Muscle layer of duodenum (tissue), 2 donors: ENCODE results near the gene CCDC112.

Experiments used
- H3K27ac ChIP-seq: one replicate; pipeline ENCODE4 v1.7.0; 2013; ENCODE audit warnings: mild to moderate bottlenecking, low read length
- H3K27me3 ChIP-seq: one replicate; pipeline ENCODE4 v1.7.0; 2013; ENCODE audit warnings: low read depth, mild to moderate bottlenecking, control low read depth, low read length
- H3K36me3 ChIP-seq, 2 donors: one replicate each; pipeline ENCODE4 v1.7.0; 2013; ENCODE audit warnings: low read length in 2 of 2, control low read depth in 1 of 2, mild to moderate bottlenecking in 1 of 2; ENCODE audit not compliant: insufficient read depth in 2 of 2, control insufficient read depth in 1 of 2
- H3K4me1 ChIP-seq, 2 donors: one replicate each; pipeline ENCODE4 v1.7.0; 2013; ENCODE audit warnings: low read length in 2 of 2, mild to moderate bottlenecking in 2 of 2, control low read depth in 1 of 2, moderate library complexity in 1 of 2; ENCODE audit not compliant: insufficient read depth in 2 of 2, control insufficient read depth in 1 of 2
- H3K4me3 ChIP-seq, 2 donors: one replicate each; pipeline ENCODE4 v1.7.0; 2013; ENCODE audit warnings: low read length in 2 of 2, low read depth in 1 of 2, mild to moderate bottlenecking in 1 of 2
- H3K9me3 ChIP-seq, 2 donors: one replicate each; pipeline ENCODE4 v1.7.0; 2013; ENCODE audit warnings: low read length in 2 of 2, control low read depth in 1 of 2, mild to moderate bottlenecking in 1 of 2; ENCODE audit not compliant: control insufficient read depth in 1 of 2
- donor health status: healthy.

CCDC112 gene

GRCh38 chr5:115284021-115284420 lies 12.4 kb downstream of the CCDC112 start:
- no peak overlapping the region for H3K27ac ChIP-seq
- H3K4me1 ChIP-seq = no peaks in the 10 kb centered on the region
- H3K27me3 ChIP-seq = no peaks in the 10 kb centered on the region
- no peak overlapping the region for H3K4me3 ChIP-seq
- H3K9me3 ChIP-seq = no peaks in the 10 kb centered on the region
- peaks cover 0 to 4% of the 10 kb centered on the region in 2 donors for H3K36me3 ChIP-seq

DNA sequence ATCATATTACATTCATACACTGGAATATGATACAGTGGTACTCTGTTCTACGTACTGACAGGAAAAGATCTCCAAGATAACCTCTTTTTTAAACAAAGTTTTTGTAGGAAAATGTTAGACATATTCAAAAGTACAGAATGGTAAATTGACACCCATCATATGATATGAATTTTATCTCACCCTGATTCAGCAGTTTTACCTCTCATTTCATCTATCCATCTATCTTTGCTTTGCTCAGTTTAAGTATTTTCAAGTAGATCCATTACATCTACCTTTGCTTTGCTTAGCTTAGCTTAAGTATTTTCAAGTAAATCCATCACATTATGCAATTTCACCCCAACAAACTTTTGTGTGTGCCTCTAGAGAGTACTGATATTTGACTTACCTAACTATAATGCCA lies 14.3 kb downstream of the CCDC112 start:
- Histone ChIP-seq H3K27me3 (no peaks in the 10 kb centered on the region), H3K9me3 (no peaks in the 10 kb centered on the region), H3K27ac (no peak overlapping the region), H3K4me3 (no peak overlapping the region), H3K36me3 (peaks cover 0 to 4% of the 10 kb centered on the region in 2 donors), H3K4me1 (no peaks in the 10 kb centered on the region)

DNA sequence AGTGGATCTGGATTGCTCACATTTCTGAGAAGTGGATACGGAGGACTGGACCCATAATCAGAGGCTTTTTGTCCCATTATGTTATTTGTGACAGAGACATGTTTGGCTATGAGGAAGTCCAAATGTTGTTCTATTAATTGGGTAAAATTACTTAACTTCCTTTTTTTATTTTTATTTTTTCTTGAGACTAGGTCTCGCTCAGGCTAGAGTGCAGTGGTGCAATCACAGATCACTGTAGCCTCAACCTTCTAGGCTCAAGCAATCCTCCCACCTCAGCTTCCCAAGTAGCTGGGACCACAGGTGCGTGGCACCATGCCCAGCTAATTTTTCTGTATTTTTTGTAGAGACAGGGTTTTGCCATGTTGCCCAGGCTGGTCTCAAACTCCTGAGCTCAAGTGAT lies 21.9 kb downstream of the CCDC112 start:
- H3K4me3 ChIP-seq = no peak overlapping the region
- H3K27ac ChIP-seq = no peak overlapping the region
- peaks cover 10 to 15% of the 10 kb centered on the region in 2 donors for H3K36me3 ChIP-seq
- no peaks in the 10 kb centered on the region for H3K27me3 ChIP-seq
- no peaks in the 10 kb centered on the region for H3K4me1 ChIP-seq
- H3K9me3 ChIP-seq = no peaks in the 10 kb centered on the region

DNA sequence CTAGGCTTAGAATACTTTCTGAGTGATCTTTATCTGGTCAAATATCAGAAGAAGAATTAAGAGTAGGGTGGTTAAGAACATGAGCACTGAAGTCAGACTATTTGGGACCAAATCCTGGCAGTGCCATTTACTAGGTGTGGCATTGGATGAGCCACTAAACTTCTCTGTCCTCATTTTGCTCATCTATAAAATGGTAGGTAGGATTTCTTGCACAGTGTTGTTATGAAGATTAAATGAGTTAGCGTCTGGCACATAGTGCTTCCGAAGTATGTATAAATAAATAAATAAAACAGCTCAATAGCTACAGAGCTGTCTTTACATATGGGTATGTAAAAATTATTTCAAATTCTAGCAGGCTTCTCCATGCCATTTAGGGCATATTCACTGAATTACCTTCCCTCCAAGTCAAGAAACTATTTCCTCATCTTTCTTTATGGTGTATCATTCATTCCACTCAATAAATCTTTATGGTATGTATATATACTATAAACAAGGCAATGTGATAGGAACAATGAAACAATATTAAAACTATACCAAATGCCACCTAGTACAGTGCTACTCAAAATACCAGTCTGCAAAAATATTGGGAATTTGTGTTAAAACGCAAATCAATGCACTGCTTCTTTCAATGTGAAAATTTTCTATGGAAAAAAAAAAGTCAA lies 24.0 kb downstream of the CCDC112 start:
- Histone ChIP-seq H3K9me3 (no peaks in the 10 kb centered on the region), H3K27me3 (no peaks in the 10 kb centered on the region), H3K4me1 (no peaks in the 10 kb centered on the region), H3K4me3 (no peak overlapping the region), H3K27ac (no peak overlapping the region), H3K36me3 (peaks cover 10 to 15% of the 10 kb centered on the region in 2 donors)

- Histone ChIP-seq H3K4me3 (no peak overlapping the region), H3K9me3 (no peaks in the 10 kb centered on the region), H3K4me1 (no peaks in the 10 kb centered on the region), H3K27me3 (no peaks in the 10 kb centered on the region), H3K27ac (no peak overlapping the region), H3K36me3 (peaks cover 12 to 20% of the 10 kb centered on the region in 2 donors)
Observed at GRCh38 chr5:115271295-115272050, 25.0 kb downstream of the CCDC112 start.

GRCh38 chr5:115267617-115268016 lies 28.8 kb downstream of the CCDC112 start:
- H3K4me1 ChIP-seq = no peaks in the 10 kb centered on the region
- no peaks in the 10 kb centered on the region for H3K9me3 ChIP-seq
- H3K36me3 ChIP-seq = peaks cover 5 to 8% of the 10 kb centered on the region in 2 donors
- no peak overlapping the region for H3K27ac ChIP-seq
- no peaks in the 10 kb centered on the region for H3K27me3 ChIP-seq
- H3K4me3 ChIP-seq = no peak overlapping the region

DNA sequence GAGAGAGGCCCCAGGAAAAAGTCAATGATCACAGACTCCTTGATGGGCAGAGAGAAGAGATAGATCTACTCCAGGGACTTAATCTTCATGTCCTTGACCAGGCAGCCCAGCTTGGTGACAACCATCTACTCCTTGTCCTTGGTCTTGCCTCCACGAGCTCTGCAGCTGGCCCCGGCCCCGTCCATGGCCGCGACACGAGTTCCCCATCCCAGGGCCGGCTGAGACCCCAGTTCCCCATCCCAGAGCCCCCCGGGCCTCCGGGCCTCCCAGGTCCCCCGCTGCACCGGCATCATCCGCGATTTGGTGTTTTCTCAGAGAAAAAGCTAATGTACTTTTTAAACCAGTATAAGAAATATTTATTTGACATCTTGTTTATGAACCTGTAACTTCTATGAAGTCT lies 31.2 kb downstream of the CCDC112 start:
- no peaks in the 10 kb centered on the region for H3K9me3 ChIP-seq
- peaks cover 8 to 15% of the 10 kb centered on the region in 2 donors for H3K4me1 ChIP-seq
- H3K36me3 ChIP-seq = peaks cover 2 to 5% of the 10 kb centered on the region in 2 donors
- no peak overlapping the region for H3K4me3 ChIP-seq
- no peak overlapping the region for H3K27ac ChIP-seq
- no peaks in the 10 kb centered on the region for H3K27me3 ChIP-seq

DNA sequence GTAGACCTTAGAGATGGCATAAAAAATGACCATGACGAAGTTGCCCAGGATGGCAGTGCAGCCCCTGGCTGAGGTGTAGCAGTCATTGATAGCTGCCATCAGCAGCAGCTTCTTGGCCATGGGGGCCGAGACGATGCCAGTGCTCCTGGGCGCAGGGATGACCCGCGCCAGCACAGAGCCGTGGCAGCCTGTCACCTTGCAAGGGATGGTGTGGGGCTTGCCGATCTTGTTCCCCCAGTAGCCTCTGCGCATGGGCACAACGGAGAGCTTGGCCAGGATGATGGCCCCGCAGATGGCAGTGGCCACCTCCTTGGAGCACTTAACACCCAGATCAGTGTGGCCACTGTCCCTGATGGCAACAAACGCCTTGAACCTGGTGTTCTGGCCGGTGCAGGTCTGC lies 31.7 kb downstream of the CCDC112 start:
- no peak overlapping the region for H3K4me3 ChIP-seq
- peaks cover 8 to 15% of the 10 kb centered on the region in 2 donors for H3K4me1 ChIP-seq
- no peak overlapping the region for H3K27ac ChIP-seq
- no peaks in the 10 kb centered on the region for H3K27me3 ChIP-seq
- peaks cover 2 to 5% of the 10 kb centered on the region in 2 donors for H3K36me3 ChIP-seq
- no peaks in the 10 kb centered on the region for H3K9me3 ChIP-seq

GRCh38 chr5:115263078-115263380 lies 33.4 kb downstream of the CCDC112 start:
- peaks cover 2 to 5% of the 10 kb centered on the region in 2 donors for H3K36me3 ChIP-seq
- H3K4me3 ChIP-seq = peak overlapping the region; percentile 96 to 98
- no peaks in the 10 kb centered on the region for H3K27me3 ChIP-seq
- peak overlapping the region; percentile 85 for H3K27ac ChIP-seq
- H3K4me1 ChIP-seq = peaks cover 8 to 15% of the 10 kb centered on the region in 2 donors
- no peaks in the 10 kb centered on the region for H3K9me3 ChIP-seq

DNA sequence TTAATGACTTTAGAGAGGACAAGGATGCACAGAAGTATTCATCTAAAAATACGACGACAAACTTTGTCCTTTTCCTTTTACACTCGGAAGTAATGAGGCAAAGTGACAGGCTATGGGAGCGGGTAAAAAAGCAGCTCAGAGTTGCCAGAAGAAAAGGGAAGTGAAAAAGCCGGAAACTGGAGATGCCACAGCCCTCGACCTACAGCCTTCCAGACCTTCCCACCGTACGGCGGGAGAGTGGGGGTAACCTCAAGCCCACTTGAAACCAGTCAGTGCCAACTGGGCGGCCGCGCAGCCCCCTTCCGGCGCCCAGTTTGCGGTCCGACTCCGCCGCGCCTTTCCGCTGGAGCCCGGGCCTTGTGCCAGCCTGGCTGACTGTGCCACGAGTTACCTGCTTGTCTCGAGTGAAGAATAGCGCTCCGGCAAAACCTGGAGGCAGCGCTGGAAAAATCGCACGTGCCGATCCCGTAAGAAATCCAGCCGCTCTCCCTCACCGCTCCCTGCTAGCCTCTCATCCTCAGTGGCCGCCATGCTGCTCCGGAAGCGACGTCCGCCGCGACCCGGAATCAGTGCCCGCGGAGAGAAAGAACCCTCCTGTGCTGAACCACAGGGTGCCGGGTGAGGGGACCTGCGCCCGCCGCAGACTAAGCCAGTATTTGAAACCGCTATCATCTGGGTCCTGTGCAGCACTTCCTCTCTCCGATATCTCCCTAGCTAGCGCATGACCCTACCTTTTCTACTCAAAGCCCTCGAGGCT lies 34.0 kb downstream of the CCDC112 start, which contains the start of gene PGGT1B:
Gene PGGT1B (minus strand): TSS at position 557 of the 757 bp plus-strand sequence. CDS start 26 bp downstream, at position 531.
- Histone ChIP-seq H3K27ac (peak within 1 kb of the TSS; percentile 85), H3K27me3 (no peaks in the 10 kb centered on the region), H3K9me3 (no peaks in the 10 kb centered on the region), H3K4me3 (peak within 1 kb of the TSS; percentile 96 to 98), H3K36me3 (peaks cover 2 to 5% of the 10 kb centered on the region in 2 donors), H3K4me1 (peaks cover 8 to 15% of the 10 kb centered on the region in 2 donors)

- no peaks in the 10 kb centered on the region for H3K27me3 ChIP-seq
- H3K27ac ChIP-seq = peak overlapping the region; percentile 85
- H3K4me1 ChIP-seq = peaks cover 8 to 15% of the 10 kb centered on the region in 2 donors
- H3K36me3 ChIP-seq = peaks cover 2 to 5% of the 10 kb centered on the region in 2 donors
- H3K9me3 ChIP-seq = no peaks in the 10 kb centered on the region
- H3K4me3 ChIP-seq = peak overlapping the region; percentile 96 to 98
Observed at GRCh38 chr5:115262011-115262320, 34.5 kb downstream of the CCDC112 start.
